K562 (cell line): ENCODE measurements around the gene MARK4. TPM values are rescaled to one million over a fixed set of nuclear protein-coding genes. Genes with fewer than 3 reads are reported as not detected.

ENCODE experiments used
- RFX1 ChIP-seq: fragments of 450-650 bp; IDR thresholded peaks from 2 replicates; pipeline ENCODE4 v1.6.1; 2016; ENCODE audit warnings: mild to moderate bottlenecking, moderate library complexity
- YBX1 ChIP-seq: fragments of 450-650 bp; IDR thresholded peaks from 2 replicates; pipeline ENCODE4 v1.7.1; 2016; ENCODE audit warnings: mild to moderate bottlenecking
- ZEB2 ChIP-seq: fragments of 450-650 bp; IDR thresholded peaks from 2 replicates; pipeline ENCODE4 v1.6.1; 2016
- polyA plus RNA-seq, 8 experiments: library from polyadenylated mRNA; depleted of rRNA in 4 of 8; stranded (reverse) in 5 of 8; unstranded in 3 of 8; fragments of >200 nt; fragmentation: Nextera tagmentation in 2 of 8; fragmentation: Illumina TruSeq in 1 of 8; extraction: Ambion mirVana in 2 of 8; extraction: Trizol in 1 of 8; gene quantifications; 2 replicates each; pipeline versions ENCODE4 v1.2.1 to v1.2.3, GENCODE V29; 2011 to 2014; ENCODE audit warnings: inconsistent platforms in 1 of 8, missing spikeins in 1 of 8
- total RNA-seq, 7 experiments: library from RNA; depleted of rRNA in 6 of 7; stranded (reverse); fragments of >200 nt in 6 of 7; fragmentation: Illumina TruSeq in 2 of 7; extraction: Trizol in 2 of 7; gene quantifications; 2 replicates each; pipeline versions ENCODE4 v1.2.1 to v1.2.3, GENCODE V29; 2011 to 2021; ENCODE audit warnings: low replicate concordance in 1 of 7
- TF ChIP-seq, protein P1 (sequence below), 2 experiments: fragments of 450-650 bp; IDR thresholded peaks; 2 replicates each; pipeline ENCODE4 v1.6.1; 2016; ENCODE audit warnings: mild to moderate bottlenecking in 2 of 2, borderline replicate concordance in 1 of 2, low read depth in 1 of 2, moderate library complexity in 1 of 2
- TF ChIP-seq, protein P2 (sequence below), 3 experiments: fragments of 200-800 bp in 1 of 3; sonication (Bioruptor generic) in 1 of 3; sonication (generic) in 1 of 3; formaldehyde crosslinking in 1 of 3; IDR thresholded peaks; 2 replicates each; pipeline versions ENCODE4 v1.6.1 to v1.8.0; 2016 to 2022; ENCODE audit warnings: mild to moderate bottlenecking in 2 of 3, missing compliant biosample characterization in 2 of 3, missing genetic modification characterization in 2 of 3, missing genetic modification reagents in 1 of 3
- TF ChIP-seq, protein P3 (sequence below): fragments of 250-450 bp; sonication (Bioruptor Pico); IDR thresholded peaks from 2 replicates; pipeline ENCODE4 v1.8.0; 2022; ENCODE audit warnings: moderate library complexity, mild to moderate bottlenecking, inconsistent platforms
- TF ChIP-seq, protein P4 (sequence below): fragments of 250-450 bp; sonication (Bioruptor Pico); IDR thresholded peaks from 2 replicates; pipeline ENCODE4 v1.4.0; 2020; ENCODE audit warnings: borderline replicate concordance
- TF ChIP-seq, protein P5 (sequence below): fragments of 200-800 bp; sonication (Bioruptor generic); IDR thresholded peaks from 2 replicates; pipeline ENCODE4 v1.6.1; 2017; ENCODE audit warnings: missing genetic modification characterization, missing compliant biosample characterization
- TF ChIP-seq, protein P6 (sequence below): IDR thresholded peaks from 2 replicates; pipeline ENCODE4 v1.6.1; 2011; ENCODE audit warnings: borderline replicate concordance, low read depth, mild to moderate bottlenecking, moderate library complexity, low read length; ENCODE audit not compliant: insufficient read depth, poor library complexity, severe bottlenecking

The MARK4 gene
- total and polyA plus RNA-seq, 9 of the 15 experiments (the other 6 are each of a cell fraction or from before 2014, with no cell fraction given), result 0.52 to 29.4 (median 8.6) TPM

DNA sequence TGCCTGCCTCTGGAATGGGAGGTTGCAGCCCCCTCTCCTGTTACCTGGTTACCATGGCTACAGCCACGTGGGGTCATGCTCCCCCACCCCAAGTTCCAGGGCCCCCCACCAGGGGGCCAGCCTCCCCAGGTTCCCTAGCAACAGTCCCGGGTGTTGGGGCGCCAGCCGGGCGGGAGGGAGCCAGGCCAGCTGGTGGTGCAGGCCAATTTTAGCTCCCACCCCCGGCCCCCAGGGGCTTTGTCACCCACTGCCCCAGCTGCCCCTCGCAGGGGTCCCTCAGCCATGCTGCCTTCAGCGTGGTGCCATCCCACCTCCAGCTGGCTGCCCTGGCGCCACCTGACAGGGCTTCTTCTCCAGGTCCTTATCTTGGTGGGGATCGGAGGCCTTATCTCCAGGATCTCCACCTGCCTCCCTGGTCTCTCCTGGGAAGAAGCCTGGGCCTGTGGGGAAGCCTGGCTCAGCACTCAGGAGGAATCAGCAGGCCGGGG, 3.0 kb downstream of the MARK4 start (continued):
- TF ChIP-seq, protein P1, sequence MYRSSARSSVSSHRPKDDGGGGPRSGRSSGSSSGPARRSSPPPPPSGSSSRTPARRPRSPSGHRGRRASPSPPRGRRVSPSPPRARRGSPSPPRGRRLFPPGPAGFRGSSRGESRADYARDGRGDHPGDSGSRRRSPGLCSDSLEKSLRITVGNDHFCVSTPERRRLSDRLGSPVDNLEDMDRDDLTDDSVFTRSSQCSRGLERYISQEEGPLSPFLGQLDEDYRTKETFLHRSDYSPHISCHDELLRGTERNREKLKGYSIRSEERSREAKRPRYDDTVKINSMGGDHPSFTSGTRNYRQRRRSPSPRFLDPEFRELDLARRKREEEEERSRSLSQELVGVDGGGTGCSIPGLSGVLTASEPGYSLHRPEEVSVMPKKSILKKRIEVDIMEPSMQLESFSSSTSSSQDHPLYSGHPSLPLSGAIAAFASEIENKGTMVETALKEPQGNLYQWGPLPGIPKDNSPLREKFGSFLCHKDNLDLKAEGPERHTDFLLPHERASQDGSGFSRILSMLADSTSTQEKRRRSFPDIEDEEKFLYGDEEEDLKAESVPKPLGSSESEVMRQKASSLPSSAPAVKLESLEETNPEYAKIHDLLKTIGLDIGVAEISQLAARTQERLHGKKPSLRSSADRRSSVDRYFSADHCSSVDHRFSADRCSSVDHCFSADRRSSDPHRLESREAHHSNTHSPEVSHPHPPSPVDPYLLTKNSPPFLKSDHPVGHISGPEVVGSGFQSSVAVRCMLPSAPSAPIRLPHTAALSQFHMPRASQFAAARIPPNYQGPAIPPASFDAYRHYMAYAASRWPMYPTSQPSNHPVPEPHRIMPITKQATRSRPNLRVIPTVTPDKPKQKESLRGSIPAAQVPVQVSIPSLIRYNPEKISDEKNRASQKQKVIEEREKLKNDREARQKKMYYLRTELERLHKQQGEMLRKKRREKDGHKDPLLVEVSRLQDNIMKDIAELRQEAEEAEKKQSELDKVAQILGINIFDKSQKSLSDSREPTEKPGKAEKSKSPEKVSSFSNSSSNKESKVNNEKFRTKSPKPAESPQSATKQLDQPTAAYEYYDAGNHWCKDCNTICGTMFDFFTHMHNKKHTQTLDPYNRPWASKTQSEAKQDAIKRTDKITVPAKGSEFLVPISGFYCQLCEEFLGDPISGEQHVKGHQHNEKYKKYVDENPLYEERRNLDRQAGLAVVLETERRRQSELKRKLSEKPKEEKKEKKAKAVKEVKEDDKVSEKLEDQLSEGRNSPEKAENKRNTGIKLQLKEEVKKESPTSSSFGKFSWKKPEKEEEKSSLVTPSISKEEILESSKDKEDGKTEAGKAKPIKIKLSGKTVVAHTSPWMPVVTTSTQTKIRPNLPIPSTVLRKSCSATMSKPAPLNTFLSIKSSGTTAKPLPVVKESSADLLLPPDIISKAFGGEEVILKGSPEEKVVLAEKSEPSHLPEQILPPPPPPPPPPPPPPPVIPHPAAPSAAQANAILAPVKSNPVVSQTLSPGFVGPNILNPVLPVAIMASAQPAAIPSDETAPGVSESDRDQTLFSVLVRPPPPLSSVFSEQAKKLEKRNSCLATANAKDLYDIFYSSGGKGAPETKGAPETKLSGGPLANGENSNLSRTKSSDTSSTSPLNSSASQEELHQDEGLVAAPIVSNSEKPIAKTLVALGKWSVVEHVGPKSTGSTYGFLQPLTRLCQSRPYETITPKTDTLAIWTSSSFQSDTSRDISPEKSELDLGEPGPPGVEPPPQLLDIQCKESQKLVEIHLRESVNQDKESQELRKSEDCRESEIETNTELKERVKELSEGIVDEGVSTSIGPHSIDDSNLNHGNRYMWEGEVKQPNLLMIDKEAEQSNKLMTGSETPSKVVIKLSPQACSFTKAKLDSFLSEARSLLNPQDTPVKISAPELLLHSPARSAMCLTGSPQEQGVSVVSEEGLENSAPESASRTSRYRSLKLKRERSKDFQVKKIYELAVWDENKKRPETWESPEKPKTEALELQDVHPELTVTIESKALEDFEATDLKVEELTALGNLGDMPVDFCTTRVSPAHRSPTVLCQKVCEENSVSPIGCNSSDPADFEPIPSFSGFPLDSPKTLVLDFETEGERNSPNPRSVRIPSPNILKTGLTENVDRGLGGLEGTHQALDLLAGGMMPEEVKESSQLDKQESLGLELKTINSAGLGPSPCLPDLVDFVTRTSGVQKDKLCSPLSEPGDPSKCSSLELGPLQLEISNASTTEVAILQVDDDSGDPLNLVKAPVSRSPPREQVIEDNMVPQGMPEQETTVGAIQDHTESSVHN (IDR thresholded peaks at IDR 0.05; ENCODE audit: borderline replicate concordance in 1 of 2, low read depth in 1 of 2), result no peak
- TF ChIP-seq, protein P2, sequence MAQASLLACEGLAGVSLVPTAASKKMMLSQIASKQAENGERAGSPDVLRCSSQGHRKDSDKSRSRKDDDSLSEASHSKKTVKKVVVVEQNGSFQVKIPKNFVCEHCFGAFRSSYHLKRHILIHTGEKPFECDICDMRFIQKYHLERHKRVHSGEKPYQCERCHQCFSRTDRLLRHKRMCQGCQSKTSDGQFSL (CRISPR knock-in tag; IDR thresholded peaks at IDR 0.05), result peak; percentile 95
- TF ChIP-seq, protein P2 (tag; IDR thresholded peaks at IDR 0.05), result peak in 1 of 2 experiments; percentile 75; a peak in 1 of 4 replicates
- TF ChIP-seq YBX1 (no peak), RFX1 (peak; percentile 92), ZEB2 (peak; percentile 75)
- TF ChIP-seq, protein P3, sequence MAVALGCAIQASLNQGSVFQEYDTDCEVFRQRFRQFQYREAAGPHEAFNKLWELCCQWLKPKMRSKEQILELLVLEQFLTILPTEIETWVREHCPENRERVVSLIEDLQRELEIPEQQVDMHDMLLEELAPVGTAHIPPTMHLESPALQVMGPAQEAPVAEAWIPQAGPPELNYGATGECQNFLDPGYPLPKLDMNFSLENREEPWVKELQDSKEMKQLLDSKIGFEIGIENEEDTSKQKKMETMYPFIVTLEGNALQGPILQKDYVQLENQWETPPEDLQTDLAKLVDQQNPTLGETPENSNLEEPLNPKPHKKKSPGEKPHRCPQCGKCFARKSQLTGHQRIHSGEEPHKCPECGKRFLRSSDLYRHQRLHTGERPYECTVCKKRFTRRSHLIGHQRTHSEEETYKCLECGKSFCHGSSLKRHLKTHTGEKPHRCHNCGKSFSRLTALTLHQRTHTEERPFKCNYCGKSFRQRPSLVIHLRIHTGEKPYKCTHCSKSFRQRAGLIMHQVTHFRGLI (CRISPR knock-in tag), result no peak
- TF ChIP-seq, protein P4, sequence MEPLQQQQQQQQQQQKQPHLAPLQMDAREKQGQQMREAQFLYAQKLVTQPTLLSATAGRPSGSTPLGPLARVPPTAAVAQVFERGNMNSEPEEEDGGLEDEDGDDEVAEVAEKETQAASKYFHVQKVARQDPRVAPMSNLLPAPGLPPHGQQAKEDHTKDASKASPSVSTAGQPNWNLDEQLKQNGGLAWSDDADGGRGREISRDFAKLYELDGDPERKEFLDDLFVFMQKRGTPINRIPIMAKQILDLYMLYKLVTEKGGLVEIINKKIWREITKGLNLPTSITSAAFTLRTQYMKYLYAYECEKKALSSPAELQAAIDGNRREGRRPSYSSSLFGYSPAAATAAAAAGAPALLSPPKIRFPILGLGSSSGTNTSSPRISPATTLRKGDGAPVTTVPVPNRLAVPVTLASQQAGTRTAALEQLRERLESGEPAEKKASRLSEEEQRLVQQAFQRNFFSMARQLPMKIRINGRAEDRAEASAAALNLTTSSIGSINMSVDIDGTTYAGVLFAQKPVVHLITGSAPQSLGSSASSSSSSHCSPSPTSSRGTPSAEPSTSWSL (CRISPR knock-in tag), result no peak
- TF ChIP-seq, protein P5, sequence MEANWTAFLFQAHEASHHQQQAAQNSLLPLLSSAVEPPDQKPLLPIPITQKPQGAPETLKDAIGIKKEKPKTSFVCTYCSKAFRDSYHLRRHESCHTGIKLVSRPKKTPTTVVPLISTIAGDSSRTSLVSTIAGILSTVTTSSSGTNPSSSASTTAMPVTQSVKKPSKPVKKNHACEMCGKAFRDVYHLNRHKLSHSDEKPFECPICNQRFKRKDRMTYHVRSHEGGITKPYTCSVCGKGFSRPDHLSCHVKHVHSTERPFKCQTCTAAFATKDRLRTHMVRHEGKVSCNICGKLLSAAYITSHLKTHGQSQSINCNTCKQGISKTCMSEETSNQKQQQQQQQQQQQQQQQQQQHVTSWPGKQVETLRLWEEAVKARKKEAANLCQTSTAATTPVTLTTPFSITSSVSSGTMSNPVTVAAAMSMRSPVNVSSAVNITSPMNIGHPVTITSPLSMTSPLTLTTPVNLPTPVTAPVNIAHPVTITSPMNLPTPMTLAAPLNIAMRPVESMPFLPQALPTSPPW (CRISPR knock-in tag), result peak; percentile 44; the same call in 1 of the 2 replicates
- TF ChIP-seq, protein P6, sequence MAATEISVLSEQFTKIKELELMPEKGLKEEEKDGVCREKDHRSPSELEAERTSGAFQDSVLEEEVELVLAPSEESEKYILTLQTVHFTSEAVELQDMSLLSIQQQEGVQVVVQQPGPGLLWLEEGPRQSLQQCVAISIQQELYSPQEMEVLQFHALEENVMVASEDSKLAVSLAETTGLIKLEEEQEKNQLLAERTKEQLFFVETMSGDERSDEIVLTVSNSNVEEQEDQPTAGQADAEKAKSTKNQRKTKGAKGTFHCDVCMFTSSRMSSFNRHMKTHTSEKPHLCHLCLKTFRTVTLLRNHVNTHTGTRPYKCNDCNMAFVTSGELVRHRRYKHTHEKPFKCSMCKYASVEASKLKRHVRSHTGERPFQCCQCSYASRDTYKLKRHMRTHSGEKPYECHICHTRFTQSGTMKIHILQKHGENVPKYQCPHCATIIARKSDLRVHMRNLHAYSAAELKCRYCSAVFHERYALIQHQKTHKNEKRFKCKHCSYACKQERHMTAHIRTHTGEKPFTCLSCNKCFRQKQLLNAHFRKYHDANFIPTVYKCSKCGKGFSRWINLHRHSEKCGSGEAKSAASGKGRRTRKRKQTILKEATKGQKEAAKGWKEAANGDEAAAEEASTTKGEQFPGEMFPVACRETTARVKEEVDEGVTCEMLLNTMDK, result peak; percentile 86
